ENCODE results near the gene LTBP3.

The LTBP3 gene

DNA sequence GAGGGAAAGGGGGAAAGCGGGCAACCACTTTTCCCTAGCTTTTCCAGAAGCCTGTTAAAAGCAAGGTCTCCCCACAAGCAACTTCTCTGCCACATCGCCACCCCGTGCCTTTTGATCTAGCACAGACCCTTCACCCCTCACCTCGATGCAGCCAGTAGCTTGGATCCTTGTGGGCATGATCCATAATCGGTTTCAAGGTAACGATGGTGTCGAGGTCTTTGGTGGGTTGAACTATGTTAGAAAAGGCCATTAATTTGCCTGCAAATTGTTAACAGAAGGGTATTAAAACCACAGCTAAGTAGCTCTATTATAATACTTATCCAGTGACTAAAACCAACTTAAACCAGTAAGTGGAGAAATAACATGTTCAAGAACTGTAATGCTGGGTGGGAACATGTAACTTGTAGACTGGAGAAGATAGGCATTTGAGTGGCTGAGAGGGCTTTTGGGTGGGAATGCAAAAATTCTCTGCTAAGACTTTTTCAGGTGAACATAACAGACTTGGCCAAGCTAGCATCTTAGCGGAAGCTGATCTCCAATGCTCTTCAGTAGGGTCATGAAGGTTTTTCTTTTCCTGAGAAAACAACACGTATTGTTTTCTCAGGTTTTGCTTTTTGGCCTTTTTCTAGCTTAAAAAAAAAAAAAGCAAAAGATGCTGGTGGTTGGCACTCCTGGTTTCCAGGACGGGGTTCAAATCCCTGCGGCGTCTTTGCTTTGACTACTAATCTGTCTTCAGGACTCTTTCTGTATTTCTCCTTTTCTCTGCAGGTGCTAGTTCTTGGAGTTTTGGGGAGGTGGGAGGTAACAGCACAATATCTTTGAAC lies 52.5 kb downstream of the LTBP3 start:
- DNase-seq = no peak

DNA sequence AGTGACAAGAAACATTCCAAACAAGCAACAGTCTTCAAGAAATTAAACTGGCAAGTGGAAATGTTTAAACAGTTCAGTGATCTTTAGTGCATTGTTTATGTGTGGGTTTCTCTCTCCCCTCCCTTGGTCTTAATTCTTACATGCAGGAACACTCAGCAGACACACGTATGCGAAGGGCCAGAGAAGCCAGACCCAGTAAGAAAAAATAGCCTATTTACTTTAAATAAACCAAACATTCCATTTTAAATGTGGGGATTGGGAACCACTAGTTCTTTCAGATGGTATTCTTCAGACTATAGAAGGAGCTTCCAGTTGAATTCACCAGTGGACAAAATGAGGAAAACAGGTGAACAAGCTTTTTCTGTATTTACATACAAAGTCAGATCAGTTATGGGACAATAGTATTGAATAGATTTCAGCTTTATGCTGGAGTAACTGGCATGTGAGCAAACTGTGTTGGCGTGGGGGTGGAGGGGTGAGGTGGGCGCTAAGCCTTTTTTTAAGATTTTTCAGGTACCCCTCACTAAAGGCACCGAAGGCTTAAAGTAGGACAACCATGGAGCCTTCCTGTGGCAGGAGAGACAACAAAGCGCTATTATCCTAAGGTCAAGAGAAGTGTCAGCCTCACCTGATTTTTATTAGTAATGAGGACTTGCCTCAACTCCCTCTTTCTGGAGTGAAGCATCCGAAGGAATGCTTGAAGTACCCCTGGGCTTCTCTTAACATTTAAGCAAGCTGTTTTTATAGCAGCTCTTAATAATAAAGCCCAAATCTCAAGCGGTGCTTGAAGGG lies 53.3 kb downstream of the LTBP3 start:
- no peak for DNase-seq

GRCh38 chr11:65503949-65504673 lies 54.0 kb downstream of the LTBP3 start:
- no peak for DNase-seq

DNA sequence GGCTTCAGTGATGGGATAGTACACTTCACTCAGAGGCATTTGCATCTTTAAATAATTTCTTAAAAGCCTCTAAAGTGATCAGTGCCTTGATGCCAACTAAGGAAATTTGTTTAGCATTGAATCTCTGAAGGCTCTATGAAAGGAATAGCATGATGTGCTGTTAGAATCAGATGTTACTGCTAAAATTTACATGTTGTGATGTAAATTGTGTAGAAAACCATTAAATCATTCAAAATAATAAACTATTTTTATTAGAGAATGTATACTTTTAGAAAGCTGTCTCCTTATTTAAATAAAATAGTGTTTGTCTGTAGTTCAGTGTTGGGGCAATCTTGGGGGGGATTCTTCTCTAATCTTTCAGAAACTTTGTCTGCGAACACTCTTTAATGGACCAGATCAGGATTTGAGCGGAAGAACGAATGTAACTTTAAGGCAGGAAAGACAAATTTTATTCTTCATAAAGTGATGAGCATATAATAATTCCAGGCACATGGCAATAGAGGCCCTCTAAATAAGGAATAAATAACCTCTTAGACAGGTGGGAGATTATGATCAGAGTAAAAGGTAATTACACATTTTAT lies 54.7 kb downstream of the LTBP3 start:
- no peak for DNase-seq

DNA sequence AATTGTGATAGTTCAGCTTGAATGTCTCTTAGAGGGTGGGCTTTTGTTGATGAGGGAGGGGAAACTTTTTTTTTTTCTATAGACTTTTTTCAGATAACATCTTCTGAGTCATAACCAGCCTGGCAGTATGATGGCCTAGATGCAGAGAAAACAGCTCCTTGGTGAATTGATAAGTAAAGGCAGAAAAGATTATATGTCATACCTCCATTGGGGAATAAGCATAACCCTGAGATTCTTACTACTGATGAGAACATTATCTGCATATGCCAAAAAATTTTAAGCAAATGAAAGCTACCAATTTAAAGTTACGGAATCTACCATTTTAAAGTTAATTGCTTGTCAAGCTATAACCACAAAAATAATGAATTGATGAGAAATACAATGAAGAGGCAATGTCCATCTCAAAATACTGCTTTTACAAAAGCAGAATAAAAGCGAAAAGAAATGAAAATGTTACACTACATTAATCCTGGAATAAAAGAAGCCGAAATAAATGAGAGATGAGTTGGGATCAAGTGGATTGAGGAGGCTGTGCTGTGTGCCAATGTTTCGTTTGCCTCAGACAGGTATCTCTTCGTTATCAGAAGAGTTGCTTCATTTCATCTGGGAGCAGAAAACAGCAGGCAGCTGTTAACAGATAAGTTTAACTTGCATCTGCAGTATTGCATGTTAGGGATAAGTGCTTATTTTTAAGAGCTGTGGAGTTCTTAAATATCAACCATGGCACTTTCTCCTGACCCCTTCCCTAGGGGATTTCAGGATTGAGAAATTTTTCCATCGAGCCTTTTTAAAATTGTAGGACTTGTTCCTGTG lies 55.4 kb downstream of the LTBP3 start:
- no peak for DNase-seq

DNA sequence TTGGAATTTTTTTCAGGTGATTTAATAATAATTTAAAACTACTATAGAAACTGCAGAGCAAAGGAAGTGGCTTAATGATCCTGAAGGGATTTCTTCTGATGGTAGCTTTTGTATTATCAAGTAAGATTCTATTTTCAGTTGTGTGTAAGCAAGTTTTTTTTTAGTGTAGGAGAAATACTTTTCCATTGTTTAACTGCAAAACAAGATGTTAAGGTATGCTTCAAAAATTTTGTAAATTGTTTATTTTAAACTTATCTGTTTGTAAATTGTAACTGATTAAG lies 55.9 kb downstream of the LTBP3 start:
- DNase-seq = no peak

DNA sequence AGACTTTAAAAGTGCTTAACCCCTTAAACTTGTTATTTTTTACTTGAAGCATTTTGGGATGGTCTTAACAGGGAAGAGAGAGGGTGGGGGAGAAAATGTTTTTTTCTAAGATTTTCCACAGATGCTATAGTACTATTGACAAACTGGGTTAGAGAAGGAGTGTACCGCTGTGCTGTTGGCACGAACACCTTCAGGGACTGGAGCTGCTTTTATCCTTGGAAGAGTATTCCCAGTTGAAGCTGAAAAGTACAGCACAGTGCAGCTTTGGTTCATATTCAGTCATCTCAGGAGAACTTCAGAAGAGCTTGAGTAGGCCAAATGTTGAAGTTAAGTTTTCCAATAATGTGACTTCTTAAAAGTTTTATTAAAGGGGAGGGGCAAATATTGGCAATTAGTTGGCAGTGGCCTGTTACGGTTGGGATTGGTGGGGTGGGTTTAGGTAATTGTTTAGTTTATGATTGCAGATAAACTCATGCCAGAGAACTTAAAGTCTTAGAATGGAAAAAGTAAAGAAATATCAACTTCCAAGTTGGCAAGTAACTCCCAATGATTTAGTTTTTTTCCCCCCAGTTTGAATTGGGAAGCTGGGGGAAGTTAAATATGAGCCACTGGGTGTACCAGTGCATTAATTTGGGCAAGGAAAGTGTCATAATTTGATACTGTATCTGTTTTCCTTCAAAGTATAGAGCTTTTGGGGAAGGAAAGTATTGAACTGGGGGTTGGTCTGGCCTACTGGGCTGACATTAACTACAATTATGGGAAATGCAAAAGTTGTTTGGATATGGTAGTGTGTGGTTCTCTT lies 56.5 kb downstream of the LTBP3 start:
- DNase-seq = no peak

DNA sequence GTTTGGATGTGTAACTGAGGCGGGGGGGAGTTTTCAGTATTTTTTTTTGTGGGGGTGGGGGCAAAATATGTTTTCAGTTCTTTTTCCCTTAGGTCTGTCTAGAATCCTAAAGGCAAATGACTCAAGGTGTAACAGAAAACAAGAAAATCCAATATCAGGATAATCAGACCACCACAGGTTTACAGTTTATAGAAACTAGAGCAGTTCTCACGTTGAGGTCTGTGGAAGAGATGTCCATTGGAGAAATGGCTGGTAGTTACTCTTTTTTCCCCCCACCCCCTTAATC lies 57.0 kb downstream of the LTBP3 start:
- no peak for DNase-seq

GRCh38 chr11:65500387-65501185 lies 57.6 kb downstream of the LTBP3 start:
- no peak for DNase-seq

DNA sequence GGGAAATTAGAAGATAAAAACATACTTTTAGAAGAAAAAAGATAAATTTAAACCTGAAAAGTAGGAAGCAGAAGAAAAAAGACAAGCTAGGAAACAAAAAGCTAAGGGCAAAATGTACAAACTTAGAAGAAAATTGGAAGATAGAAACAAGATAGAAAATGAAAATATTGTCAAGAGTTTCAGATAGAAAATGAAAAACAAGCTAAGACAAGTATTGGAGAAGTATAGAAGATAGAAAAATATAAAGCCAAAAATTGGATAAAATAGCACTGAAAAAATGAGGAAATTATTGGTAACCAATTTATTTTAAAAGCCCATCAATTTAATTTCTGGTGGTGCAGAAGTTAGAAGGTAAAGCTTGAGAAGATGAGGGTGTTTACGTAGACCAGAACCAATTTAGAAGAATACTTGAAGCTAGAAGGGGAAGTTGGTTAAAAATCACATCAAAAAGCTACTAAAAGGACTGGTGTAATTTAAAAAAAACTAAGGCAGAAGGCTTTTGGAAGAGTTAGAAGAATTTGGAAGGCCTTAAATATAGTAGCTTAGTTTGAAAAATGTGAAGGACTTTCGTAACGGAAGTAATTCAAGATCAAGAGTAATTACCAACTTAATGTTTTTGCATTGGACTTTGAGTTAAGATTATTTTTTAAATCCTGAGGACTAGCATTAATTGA lies 58.3 kb downstream of the LTBP3 start:
- DNase-seq = no peak

- peak; percentile 95 for DNase-seq
These were observed 59.0 kb downstream of the LTBP3 start, which contains the start of gene MALAT1 for GRCh38 chr11:65498977-65499712. Gene MALAT1 (plus strand): TSS chr11:65499045.

DNA sequence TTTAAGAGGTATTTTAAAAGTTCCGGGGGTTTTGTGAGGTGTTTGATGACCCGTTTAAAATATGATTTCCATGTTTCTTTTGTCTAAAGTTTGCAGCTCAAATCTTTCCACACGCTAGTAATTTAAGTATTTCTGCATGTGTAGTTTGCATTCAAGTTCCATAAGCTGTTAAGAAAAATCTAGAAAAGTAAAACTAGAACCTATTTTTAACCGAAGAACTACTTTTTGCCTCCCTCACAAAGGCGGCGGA lies 59.5 kb downstream of the LTBP3 start:
- DNase-seq = no peak

DNA sequence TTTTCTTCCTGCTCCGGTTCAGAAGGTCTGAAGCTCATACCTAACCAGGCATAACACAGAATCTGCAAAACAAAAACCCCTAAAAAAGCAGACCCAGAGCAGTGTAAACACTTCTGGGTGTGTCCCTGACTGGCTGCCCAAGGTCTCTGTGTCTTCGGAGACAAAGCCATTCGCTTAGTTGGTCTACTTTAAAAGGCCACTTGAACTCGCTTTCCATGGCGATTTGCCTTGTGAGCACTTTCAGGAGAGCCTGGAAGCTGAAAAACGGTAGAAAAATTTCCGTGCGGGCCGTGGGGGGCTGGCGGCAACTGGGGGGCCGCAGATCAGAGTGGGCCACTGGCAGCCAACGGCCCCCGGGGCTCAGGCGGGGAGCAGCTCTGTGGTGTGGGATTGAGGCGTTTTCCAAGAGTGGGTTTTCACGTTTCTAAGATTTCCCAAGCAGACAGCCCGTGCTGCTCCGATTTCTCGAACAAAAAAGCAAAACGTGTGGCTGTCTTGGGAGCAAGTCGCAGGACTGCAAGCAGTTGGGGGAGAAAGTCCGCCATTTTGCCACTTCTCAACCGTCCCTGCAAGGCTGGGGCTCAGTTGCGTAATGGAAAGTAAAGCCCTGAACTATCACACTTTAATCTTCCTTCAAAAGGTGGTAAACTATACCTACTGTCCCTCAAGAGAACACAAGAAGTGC lies 60.0 kb downstream of the LTBP3 start:
- no peak for DNase-seq

- peak; percentile 97 for DNase-seq
These were observed 60.8 kb downstream of the LTBP3 start for GRCh38 chr11:65497141-65498041.

GRCh38 chr11:65496304-65497140 lies 61.6 kb downstream of the LTBP3 start:
- no peak for DNase-seq

DNA sequence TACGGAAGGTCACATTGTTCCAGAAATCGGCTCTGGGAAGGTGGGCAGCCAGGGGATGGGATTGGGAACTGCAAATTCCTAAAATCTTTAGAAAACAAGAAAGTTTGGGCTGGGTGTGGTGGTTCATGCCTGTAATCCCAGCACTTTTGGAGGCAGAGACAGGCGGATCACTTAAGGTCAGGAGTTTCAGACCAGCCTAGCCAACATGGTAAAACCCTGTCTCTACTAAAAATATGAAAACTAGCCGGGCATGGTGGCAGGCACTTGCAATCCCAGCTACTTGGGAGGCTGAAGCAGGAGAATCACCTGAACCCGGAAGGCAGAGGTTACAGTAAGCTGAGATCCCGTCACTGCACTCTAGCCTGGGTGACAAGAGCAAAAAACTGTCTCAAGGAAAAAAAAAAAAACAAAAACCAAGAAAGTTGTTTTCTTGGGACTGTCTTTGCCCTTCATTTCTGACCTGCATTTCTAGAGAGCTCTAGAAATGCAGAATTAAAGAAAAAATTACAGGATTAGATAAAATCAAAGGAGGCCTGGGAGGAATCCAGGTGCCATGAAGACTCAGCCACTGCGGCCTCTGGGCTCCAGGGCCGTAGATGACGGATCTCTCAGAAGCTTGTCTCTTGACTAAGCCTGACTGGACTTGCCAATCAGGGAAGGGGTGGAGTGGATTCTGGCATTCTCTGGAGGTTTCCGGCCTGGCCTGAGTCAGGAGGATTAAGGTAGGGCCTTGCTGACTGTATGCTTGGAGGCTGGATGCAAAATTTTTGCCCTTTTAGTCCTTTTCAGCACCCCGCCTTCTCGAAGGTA lies 64.6 kb downstream of the LTBP3 start:
- no peak for DNase-seq

Data from midbrain (tissue), 1 donor.